ENCODE data around the gene ETF1.
"Not testable (repeated sequence)": the region's sequence is repeated elsewhere in the genome, so short reads cannot be mapped to it uniquely, and the experiment has no call there.

ETF1 gene

GRCh38 chr5:138482638-138483037, 60.4 kb downstream of the ETF1 start:
- no peak for DNase-seq

DNA sequence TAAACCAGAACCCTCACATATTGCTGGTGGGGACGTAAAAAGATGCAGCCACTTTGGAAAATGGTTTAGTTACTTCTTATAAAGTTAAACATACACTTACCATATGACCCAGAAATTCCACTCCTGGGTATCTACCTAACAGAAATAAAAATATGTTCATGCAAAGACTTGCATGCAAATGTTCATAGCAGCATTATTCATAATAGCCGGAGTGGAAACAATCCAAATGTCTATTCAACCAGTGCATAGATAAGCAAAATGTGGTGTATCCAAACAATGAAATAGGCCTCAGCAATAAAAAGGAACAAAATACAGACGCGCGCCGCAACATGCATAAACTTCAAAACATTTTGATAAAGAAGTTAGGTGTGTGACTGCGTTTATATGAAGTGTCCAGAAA, 66.1 kb downstream of the ETF1 start:
- no peak for DNase-seq

- DNase-seq = not testable (repeated sequence)
Observed at GRCh38 chr5:138473151-138473550, 69.9 kb downstream of the ETF1 start.

- no peak for DNase-seq
Observed at GRCh38 chr5:138472353-138472752, 70.7 kb downstream of the ETF1 start.

DNA sequence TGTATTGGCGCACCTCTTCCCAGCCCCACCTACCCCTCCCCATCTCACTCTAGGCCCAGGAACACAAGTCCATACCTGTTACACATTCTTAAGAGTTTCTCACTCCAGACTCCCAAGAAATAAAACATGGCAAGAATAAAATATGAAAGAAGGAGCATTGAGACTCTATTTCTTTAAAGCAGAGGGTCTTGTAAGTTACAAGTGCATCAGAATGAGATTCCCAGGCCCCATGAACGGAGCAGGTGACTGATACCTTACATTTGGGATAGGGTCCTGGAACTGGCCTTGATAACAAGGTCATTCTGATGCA, 72.0 kb downstream of the ETF1 start:
- no peak for DNase-seq

DNA sequence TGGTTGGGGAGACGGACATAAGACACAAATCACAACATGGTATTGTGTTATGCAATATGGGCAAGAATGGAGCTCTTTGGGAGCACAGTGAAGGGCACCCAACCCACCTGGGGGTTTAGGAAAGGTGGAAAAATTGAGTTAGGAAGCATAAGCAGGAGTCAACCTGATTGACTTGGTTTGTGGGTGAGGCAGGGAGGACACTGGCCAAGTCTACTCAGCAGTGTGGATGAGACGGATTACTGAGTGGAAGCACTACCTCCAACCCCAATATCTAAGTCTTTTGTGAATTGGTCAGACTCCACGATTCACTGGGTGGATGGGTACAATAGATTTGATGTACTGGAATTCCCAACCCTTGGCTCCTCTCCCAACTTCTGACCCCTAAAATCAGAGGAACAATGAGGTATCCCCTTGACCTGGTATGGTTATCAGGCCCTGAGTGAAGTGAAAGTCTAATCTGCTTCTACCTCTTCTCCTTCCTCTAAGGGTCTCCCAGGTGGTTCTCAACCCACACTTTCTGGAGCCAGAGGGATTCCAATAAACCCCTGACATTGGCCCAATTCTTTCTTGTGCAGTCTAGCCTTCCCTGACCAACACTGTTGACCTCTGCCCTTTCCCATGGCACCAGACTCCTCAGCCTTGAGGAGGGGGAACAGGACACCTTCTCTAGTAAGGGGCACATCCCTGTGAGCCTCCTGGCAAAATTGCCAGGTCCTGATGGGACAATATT, 72.5 kb downstream of the ETF1 start:
- DNase-seq = no peak

- no peak for DNase-seq
Observed at GRCh38 chr5:138469540-138470321, 73.3 kb downstream of the ETF1 start.

DNA sequence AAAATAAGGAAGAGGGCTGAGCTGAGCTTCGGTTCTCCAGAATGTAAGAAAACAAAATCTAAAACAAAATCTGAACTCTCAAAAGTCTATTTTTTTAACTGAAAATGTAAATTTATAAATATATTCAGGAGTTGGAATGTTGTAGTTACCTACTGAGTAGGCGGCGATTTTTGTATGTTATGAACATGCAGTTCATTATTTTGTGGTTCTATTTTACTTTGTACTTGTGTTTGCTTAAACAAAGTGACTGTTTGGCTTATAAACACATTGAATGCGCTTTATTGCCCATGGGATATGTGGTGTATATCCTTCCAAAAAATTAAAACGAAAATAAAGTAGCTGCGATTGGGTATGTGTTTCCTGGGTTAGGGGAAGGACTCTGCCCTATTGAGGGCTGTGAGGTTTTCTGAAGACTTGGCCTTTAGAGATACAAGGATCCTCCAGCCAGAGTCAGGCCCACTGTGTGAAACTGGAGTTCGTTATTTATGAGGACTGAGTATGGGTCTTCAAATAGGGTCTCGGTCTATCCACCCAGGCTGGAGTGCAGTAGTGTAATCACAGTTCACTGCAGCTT, 74.0 kb downstream of the ETF1 start:
- DNase-seq = no peak

- DNase-seq = no peak
Observed at GRCh38 chr5:138468133-138468965, 74.7 kb downstream of the ETF1 start.

DNA sequence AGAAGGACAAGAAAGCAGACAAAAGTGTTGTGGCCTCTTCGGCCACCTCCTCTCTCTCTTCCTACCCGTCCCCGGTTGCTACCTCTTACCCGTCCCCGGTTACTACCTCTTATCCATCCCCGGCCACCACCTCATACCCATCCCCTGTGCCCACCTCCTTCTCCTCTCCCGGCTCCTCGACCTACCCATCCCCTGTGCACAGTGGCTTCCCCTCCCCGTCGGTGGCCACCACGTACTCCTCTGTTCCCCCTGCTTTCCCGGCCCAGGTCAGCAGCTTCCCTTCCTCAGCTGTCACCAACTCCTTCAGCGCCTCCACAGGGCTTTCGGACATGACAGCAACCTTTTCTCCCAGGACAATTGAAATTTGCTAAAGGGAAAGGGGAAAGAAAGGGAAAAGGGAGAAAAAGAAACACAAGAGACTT, 75.3 kb downstream of the ETF1 start:
- no peak for DNase-seq

GRCh38 chr5:138466900-138467710, 75.9 kb downstream of the ETF1 start:
- no peak for DNase-seq

GRCh38 chr5:138466125-138466899, 76.7 kb downstream of the ETF1 start:
- DNase-seq = no peak

GRCh38 chr5:138465261-138466124, 77.5 kb downstream of the ETF1 start, which contains the start of gene EGR1:
Gene EGR1, plus strand, starts transcription at chr5:138465479. Its CDS starts 283 bp downstream, at chr5:138465762.
- peak; percentile 81 for DNase-seq

DNA sequence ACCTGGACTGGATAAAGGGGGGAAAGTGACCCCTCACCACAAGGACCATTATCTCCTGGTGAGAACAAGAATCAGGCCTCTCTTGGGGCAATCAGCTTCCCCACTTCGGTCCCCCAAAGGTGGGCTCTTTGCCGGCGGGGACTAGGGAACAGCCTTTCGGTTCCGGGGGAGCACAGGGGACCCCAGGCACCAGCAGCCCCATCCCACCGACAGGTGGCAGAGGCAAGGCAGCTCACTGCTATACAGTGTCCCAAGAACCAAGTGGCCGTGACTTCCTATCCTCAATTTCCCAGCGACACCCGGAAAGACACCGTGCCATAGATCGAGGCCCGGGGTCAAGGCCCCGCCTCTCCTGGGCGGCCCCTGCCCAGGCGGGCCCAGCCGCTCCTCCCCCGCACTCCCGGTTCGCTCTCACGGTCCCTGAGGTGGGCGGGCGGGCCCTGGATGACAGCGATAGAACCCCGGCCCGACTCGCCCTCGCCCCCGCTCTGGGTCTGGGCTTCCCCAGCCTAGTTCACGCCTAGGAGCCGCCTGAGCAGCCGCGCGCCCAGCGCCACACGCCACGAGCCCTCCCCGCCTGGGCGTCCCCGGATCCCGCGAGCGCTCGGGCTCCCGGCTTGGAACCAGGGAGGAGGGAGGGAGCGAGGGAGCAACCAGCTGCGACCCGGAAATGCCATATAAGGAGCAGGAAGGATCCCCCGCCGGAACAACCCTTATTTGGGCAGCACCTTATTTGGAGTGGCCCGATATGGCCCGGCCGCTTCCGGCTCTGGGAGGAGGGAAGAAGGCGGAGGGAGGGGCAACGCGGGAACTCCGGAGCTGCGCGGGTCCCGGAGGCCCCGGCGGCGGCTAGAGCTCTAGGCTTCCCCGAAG, 78.4 kb downstream of the ETF1 start:
- DNase-seq = peak; percentile 95

DNA sequence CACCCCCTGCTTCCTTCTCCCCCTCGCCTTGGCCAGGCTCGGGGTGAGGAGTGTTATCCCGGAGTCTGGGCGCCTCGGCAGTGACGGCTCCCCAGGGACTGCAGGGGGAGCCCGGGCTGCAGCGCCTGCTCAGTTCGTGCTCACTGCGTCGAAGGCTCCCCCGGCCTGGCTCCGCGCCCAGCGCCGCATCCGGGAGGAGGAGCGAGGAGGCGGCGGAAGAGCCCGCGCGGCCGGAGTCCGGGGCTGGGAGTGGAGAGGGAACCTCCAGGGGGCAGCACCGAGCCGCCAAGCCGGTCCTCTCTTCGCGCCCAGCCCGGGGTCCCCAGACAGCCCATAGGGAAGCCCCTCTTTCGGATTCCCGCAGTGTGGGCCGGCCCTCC, 79.0 kb downstream of the ETF1 start:
- DNase-seq = peak; percentile 87

DNA sequence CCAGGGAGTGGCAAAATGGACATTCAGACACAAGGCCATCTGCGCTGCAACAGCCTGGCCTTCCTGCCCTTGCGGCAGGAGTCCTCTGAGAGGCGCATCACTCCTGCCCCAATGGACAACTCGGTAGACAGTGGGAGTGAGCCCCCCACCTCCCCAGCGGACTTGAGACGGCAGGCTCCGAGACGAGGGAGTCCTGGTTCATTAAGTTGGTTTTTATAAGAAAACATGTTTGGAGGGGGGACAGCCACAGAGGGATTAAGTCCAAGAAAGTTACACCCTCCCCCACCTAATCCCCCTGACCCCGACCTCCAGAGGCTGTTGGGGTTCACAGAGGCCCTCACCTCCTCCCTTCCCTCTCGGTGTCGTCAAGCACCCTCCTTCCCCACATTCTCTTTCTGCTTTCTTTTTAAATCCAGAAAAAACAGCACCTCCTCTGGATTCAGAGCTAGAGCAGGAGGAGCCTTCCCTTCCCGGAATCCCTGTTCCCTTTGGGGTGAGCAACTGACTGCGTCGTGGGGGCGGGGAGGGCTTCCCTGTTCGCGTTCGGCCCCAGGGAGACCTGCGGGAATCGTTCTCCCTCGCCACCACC, 79.5 kb downstream of the ETF1 start:
- no peak for DNase-seq

- DNase-seq = no peak
Observed at GRCh38 chr5:138461343-138462125, 81.5 kb downstream of the ETF1 start.

DNA sequence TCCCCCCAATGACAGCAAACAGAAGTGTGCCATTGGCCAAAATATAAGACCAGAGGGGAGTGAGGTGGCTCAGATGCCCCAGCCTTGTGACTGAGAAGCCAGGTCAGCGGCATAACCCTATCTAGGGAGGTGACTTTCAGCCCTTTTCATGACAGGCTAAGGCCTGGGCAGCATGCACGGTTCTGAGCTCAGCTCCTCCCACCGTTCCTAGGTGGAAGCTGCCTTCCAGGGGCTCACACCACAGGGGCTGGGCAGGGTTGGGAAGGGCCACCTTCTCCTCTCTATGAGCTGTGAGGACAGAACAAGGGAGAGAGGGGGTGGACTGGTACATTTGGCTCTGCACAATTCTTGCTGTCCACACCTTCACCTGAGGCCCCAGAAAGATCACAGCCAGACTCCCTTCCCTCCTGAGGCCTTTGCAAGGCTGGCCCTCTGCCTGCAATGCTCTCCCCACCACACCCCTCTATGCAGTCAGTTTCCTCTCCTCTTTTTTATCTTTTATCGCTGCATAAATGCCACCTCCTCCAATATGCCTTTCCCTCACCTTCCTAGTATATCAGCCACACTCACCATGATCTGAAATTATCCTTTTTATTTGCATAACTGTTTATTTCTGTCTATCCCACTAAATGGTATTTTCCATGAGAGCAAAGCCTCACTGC, 82.9 kb downstream of the ETF1 start:
- DNase-seq = no peak

Measured in NCI-H1092 (cell line).